Left renal pelvis (tissue), 4 donors: ENCODE data around the gene WDR38. TPM values are rescaled to one million over a fixed set of nuclear protein-coding genes. Genes with fewer than 3 reads are reported as not detected.
A peak's percentile ranks its signal among the peaks of the same experiment; 100 is the strongest.

Source experiments
- DNase-seq, 4 donors: peaks; one replicate each; pipeline ENCODE4 v3.0.0-alpha.2; 2013; ENCODE audit warnings: low read depth in 4 of 4, low spot score in 3 of 4
- polyA plus RNA-seq, 4 donors: library from polyadenylated mRNA; unstranded; fragments of 120-200 nt; gene quantifications; one replicate each; pipeline ENCODE4 v1.2.1, GENCODE V29; 2013; ENCODE audit not compliant: insufficient read length in 4 of 4

WDR38 gene
- polyA plus RNA-seq, 4 donors = 0.11 to 0.60 (median 0.25) TPM

DNA sequence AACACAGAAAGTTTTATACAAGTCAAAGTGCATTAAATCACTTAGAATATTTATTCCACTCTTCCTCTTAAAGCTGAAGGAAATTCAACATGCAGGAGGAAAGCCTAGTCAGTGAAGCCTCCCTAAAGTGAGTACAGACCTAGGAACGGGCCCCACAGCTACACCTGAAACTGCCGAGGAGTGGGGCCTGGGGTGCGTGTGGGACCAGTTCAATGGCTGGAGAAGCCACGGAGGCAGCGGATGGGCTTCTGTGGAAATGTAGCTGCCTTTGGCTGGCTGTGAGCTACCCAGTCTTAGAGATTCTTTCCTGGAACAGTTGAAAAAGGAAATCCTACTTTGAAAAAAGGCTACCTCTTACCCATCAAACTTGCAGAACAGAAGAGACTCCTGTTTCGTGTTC lies 25.3 kb downstream of the WDR38 start:
- DNase-seq = no peak

DNA sequence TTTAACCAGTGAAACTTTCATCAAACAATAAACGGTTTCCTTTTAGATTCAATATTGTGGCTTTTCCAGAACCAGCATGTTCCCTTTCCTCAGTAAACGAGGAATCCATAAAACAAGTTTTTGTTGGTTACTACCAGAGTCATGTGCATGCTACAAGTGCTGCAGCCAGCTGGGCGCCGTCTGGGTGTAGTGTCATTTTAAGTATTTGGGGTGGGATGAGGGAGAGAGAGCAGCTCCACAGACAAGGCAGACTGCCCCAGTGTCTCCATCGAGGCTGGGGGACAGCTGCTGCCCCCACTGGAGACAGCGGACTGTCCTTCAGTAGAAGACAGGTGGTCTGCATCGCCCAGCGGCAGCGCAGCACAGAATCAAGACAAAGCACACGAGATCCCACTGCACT lies 26.0 kb downstream of the WDR38 start:
- peak in 1 of 4 donors; percentile 24 for DNase-seq

DNA sequence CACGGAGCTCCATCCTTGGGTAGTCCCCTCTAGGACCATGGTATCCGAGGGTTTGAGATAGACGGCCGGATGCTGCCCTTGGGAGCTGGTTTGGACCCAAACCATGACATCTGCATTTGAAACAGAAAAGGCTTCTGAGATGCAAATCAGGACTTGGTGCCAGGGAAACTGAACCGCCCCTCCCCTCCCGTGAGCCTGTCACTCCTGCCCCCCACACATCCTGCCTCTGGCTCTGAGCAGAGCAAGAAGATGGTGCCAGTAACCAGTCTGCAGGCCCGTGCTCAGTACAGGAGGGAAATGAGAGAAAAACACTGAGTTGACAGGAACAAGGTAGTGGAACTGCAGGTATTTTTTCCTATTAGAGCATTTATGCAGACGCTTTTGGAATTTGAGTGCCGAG lies 27.2 kb downstream of the WDR38 start:
- no peak for DNase-seq

DNA sequence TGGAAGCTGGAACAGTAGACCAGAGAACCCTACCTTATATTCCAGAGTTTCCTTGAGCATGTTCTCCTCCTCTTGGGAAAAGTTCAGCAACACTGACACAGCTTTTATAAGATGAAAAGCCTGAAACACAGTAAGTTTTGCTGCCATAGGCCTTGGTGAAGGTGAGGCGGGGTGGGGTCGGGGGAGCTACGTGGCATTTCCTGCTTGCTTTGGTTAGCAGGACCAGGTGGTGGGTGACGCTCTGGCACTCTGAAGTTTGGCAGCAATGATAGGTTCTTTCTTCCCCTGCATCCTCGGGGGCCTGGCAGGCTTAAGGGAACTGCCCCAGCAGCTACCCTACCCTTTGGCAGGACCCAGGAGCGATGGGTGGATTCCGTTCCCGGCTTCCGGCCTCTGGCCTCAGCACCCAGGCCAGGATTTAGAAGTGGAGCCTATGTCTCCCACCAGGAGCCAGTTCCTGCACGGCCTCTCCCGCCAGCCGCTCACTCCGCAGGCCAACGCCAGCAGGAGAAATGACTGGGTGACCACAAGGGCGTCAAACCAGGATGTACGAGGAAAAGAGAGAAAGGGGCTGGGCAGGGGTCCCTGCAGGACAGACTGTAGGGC lies 28.0 kb downstream of the WDR38 start:
- DNase-seq = no peak

DNA sequence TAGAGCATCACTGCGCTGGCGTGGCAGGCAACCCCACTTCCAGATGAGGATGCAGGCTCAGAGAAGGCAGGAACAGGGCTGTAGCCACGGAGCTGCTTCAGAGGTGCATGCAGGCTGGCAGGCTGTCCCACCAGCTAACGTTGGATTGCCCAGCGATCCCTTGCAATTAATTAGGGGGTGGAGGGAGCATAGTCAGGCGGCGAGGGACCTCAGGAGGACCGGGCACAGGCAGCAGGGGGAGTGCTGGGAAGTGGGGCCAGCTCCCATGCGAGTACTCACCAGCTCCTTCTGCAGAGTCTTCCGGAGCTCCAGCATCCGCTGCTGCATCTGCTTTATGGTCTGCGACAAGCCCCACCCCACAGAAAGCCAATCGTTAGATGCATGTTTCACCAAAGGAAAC lies 29.0 kb downstream of the WDR38 start:
- no peak for DNase-seq

DNA sequence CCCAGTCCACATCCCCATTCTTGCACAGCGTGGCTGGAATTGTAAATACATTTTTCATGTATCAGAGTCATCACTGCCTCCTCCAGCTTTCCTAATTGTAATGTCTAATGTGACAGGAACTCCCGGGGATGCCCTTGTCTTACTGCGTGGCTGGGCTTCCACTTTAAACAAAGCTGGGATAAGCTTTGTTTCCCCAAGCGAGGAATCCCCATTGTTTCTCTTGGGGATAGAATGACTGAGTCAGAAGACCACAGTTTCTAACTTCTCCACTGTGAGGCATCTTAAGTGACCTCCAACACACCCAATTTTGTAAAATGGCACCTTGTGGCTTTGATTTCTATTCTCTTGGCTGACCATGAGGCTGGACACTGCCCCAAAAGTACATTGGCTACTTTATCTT lies 31.1 kb downstream of the WDR38 start:
- DNase-seq = no peak

DNA sequence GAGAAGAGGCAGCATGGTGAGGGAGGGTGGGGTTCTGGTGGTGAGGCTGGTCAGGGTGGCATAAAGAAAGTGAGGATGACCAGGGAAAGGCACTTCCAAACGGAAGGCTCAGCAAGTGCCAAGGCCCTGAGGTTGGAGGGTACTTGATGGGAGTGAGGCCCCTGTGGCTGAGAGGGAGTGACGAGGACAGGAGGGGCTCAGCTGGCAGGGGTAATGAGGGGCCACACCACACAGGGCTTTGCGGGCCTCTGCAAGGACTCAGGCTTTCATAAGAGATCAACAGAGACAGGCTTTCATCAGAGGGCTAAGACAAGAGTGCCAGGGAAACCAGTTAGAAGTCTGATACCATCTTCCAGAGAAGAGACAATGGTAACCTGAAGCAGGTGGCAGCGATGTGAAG lies 32.3 kb downstream of the WDR38 start:
- DNase-seq = no peak

DNA sequence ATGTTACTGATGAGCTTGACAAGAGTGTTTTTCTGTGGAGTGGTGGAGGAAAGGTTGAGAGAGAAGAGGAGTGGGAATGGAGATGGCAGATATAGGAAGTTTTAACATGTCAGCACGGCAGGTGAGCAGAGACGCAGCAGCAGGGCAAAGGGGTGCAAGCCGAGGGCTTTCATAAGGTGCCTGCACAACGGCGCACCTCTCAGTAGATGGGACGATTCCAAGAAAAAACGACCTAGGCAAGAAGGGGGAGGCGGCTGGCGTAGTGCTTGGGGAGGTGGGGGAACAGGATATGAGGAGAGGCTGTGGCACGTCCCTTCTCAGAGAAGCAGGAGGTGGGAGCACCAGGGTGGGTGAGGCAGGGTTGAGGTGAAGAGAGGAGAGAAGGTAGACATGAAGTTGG lies 33.2 kb downstream of the WDR38 start:
- DNase-seq = no peak

DNA sequence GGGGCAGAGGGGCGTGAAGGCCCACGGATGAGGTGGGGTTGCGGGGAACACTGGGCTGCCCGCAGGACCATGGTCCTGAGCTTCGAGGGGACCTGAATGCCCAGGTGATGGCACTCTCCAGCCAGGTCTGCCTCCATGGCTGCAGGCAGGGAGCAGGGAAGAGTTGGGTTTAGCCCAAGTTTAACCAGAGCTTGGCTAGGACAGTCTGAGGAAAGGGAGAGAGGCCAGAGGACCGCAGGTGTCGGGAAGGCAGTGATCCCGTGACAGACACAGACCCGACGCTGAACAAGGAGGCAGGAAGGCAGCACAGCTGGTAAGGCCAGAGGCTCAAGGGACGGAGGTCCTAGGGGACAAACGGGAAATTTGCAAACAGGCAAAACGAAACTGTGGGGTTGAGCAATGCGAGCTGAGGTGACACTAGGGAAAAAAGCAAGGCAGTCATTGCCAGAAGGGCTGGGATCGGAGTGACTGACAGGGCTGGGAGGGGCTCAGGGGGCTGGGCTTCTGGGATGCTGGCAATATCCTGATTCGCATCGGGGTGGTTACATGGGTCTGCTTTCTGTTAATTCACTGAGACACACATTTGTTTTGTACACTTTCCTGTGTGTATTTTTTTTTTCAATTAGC lies 33.7 kb downstream of the WDR38 start:
- DNase-seq = no peak

DNA sequence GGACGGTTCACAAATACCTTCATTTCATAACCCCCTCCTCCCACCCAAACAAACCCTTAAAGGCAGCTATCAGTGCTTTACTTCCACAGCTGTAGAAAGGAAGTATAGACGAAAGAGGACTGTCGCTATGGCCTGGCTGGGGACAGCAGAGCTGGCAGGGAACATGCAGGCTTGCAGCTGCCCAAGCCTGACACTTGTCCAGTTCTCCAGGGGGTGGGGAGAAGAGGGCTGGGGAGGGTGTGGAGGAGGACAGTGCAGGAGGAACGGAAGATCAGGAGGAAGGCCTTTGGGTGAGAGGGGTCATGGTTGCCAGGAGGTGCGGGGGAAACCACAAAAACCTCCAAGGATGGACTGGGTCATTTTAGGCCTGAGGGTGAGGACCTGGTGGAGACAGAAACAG lies 34.6 kb downstream of the WDR38 start:
- no peak for DNase-seq

DNA sequence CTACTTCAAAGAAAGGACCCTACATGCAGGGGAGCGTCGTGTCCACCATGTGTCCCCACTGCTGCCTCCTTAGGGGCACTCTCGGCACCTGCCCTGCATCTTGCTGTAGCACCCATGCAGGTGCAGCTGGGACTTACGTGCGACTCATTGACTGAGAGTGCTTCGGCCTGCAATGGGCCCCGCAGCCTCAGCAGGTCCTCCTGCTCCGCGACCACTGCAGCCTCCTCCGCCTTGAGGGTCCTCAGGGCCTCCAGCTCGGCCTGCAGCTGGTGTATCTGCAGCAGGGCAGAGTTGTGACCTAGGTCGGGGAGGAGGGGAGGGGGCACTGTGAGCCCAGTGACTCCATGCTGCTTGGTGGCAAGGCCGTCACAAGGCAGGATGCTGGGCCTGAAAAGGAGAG lies 35.7 kb downstream of the WDR38 start:
- DNase-seq = no peak

DNA sequence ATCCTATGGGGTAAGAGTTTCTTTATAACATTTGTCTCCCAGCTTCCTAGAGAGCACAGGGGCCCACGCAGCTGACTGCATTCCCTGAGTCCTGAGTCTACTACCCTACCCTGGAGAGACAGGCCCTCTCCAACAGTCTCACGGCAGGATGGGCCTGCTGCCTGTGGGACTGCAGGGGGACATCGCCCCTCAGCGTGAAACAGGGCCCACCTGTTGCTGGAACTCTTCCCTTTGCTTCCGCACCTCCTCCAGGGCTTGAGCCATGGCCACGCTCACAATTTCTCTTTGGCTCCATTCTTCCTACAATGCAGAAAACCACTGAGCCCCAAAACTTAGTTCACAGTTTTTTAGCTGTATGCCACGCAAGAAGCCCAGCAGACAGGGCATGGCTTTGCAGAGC lies 36.9 kb downstream of the WDR38 start:
- no peak for DNase-seq

DNA sequence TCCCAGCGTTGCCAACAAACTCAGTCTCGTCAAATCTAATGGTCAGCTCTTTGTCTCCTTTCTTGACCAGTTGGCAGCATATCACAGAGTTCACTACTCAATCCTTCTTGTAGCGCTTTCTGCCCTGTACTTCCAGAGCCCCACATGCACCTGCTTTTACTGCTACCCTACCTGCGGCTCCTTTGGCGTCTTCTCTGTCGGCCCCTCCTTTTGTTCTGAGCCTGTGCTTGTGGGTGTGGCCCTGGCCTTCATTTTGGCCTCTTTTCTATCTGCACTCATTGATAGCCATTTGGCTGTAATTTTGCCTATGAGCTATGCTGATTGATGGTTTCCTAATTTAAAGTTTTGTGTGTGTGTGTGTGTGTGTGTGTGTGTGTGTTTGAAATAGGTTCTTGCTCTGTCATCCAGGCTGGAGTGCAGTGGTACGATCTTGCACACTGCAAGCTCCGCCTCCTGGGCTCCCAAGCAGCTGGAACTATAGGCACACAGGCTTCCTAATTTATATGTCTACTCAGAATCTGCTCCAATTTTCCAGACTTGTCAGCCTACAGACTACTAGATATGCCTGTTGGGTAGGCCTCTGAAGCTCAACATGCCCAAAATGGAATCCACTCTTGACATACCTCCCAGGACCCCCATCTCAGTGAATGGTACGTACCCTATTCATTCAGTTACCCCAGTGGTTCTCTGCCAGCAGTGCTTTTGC lies 40.9 kb downstream of the WDR38 start:
- DNase-seq = no peak

DNA sequence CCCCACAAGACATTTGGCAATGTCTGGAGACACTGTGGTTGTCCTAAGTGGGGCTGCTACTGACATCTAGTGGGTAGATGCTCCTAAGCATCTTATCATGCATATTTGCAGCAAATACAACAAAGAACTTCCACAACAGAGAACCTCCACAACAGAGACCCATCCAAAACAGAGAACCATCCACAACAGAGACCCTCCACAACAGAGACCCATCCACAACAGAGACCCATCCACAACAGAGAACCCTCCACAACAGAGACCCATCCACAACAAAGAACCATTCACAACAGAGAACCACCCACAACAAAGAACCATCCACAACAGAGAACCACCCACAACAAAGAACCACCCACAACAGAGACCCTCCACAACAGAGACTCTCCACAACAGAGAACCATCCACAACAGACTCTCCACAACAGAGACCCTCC lies 41.5 kb downstream of the WDR38 start:
- no peak for DNase-seq

DNA sequence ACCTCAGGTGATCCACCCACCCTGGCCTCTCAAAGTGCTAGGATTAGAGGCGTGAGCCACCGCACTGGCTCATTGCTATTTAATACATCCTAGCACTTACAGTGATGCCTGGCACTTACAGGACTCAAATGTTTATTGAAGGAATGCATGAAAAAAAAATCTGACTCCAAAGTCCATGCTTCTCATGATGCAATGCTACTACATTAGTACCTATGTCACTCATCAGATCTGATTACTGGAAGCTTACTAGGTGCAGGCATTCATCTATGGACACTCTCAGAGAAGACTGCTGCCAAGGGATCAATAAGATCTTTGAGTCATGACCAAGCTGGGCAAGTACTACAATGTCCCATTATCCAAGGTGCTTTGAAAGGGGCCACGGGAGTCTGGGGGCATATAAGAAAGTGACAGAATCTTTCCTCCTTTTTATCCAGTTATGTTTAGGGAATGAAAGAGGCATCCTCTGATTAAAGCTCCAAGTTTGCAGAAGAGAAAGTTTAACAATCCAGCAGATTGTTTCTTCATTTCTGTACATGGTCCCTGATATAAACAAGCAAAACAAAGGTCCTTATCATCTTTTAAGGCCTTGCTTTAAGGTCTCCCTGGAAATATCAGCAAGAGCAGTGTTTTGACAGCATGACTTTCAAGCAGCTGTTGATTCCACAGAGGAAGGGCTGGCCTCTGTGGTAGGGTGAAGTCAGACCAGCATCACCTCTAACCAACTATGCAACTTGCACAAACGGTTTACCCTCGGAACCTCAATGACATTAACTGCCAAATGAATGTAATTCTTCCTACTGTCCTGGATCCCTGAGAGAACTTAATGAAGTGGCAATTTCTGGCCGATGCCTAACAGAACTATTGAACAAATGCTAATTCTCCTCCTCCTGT lies 44.6 kb downstream of the WDR38 start:
- DNase-seq = no peak

DNA sequence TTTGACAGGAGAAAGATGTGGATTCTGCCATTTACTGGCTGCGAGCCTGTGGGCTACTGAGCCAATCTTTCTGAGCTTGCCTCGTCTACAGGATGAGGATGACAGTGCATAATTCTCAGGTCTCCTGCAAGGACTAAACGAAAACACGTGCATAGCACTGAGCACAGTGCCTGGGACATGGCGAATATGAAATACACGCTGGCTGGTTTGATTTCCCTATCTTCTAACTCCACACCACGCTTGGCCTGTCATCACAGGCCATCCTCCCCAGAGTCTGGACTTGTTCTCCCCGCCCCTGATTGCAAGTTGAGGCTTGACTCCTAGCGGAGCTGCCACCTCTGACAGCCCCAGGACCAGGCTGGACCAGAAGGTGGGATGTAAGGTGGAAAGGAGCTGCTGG lies 46.6 kb downstream of the WDR38 start:
- no peak for DNase-seq

DNA sequence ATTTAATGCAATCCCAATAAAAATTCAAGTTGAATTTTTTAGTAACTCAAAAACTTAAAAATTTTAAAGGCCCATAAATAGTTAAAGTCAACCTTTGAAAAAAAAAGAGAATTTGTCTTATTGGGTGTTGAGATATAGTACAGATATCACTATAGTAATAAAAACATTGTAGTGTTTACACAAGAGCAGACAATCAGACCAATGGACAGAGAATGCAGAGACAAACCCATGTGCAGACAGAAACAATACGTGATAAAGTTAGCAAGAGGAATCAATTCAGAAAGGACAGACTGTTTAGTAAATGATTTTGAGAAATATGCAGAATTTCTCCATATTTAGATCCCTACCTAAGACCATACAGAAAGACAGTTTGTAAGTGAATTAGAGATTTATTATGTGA lies 53.7 kb downstream of the WDR38 start:
- no peak for DNase-seq
